ENCODE results near the gene SCNN1A.

The SCNN1A gene

GRCh38 chr12:6334940-6335450, 40.4 kb downstream of the SCNN1A start:
- no peak for DNase-seq (ENCODE audit: low read depth in 2 of 2)

- DNase-seq (ENCODE audit: low read depth in 2 of 2): no peak
These were observed 41.0 kb downstream of the SCNN1A start for GRCh38 chr12:6334359-6334758.

- DNase-seq (ENCODE audit: low read depth in 2 of 2): no peak
These were observed 41.8 kb downstream of the SCNN1A start for GRCh38 chr12:6333566-6333965.

- DNase-seq (ENCODE audit: low read depth in 2 of 2): no peak
These were observed 42.3 kb downstream of the SCNN1A start for GRCh38 chr12:6333029-6333428.

- no peak for DNase-seq (ENCODE audit: low read depth in 2 of 2)
These were observed 42.9 kb downstream of the SCNN1A start for GRCh38 chr12:6332459-6332858.

- DNase-seq (ENCODE audit: low read depth in 2 of 2): no peak
These were observed 44.2 kb downstream of the SCNN1A start for GRCh38 chr12:6330999-6331714.

- no peak for DNase-seq (ENCODE audit: low read depth in 2 of 2)
These were observed 45.2 kb downstream of the SCNN1A start for GRCh38 chr12:6330192-6330591.

- no peak for DNase-seq (ENCODE audit: low read depth in 2 of 2)
These were observed 45.7 kb downstream of the SCNN1A start for GRCh38 chr12:6329703-6330064.

GRCh38 chr12:6328945-6329702, 46.2 kb downstream of the SCNN1A start:
- DNase-seq (ENCODE audit: low read depth in 2 of 2): no peak

- DNase-seq (ENCODE audit: low read depth in 2 of 2): no peak
These were observed 47.2 kb downstream of the SCNN1A start for GRCh38 chr12:6328045-6328779.

GRCh38 chr12:6327229-6328041, 47.9 kb downstream of the SCNN1A start:
- no peak for DNase-seq (ENCODE audit: low read depth in 2 of 2)

GRCh38 chr12:6326316-6327228, 48.8 kb downstream of the SCNN1A start:
- DNase-seq (ENCODE audit: low read depth in 2 of 2): no peak

GRCh38 chr12:6324936-6325750, 50.2 kb downstream of the SCNN1A start:
- no peak for DNase-seq (ENCODE audit: low read depth in 2 of 2)

- no peak for DNase-seq (ENCODE audit: low read depth in 2 of 2)
These were observed 51.2 kb downstream of the SCNN1A start for GRCh38 chr12:6323995-6324711.

- DNase-seq (ENCODE audit: low read depth in 2 of 2): no peak
These were observed 51.9 kb downstream of the SCNN1A start for GRCh38 chr12:6323340-6323994.

- no peak for DNase-seq (ENCODE audit: low read depth in 2 of 2)
These were observed 52.4 kb downstream of the SCNN1A start for GRCh38 chr12:6322969-6323339.

GRCh38 chr12:6322352-6322751, 53.0 kb downstream of the SCNN1A start:
- DNase-seq (ENCODE audit: low read depth in 2 of 2): no peak

GRCh38 chr12:6321905-6322304, 53.5 kb downstream of the SCNN1A start:
- DNase-seq (ENCODE audit: low read depth in 2 of 2): no peak

- no peak for DNase-seq (ENCODE audit: low read depth in 2 of 2)
These were observed 55.9 kb downstream of the SCNN1A start for GRCh38 chr12:6319446-6319845.

Measured in stimulated activated CD4-positive, alpha-beta T cell treated with anti-CD3 and anti-CD28 coated beads, Interleukin-4, amount 100 ng/mL, for 48 hours (primary cell).